Measurements from ENCODE around the gene SIAH1.

DNA sequence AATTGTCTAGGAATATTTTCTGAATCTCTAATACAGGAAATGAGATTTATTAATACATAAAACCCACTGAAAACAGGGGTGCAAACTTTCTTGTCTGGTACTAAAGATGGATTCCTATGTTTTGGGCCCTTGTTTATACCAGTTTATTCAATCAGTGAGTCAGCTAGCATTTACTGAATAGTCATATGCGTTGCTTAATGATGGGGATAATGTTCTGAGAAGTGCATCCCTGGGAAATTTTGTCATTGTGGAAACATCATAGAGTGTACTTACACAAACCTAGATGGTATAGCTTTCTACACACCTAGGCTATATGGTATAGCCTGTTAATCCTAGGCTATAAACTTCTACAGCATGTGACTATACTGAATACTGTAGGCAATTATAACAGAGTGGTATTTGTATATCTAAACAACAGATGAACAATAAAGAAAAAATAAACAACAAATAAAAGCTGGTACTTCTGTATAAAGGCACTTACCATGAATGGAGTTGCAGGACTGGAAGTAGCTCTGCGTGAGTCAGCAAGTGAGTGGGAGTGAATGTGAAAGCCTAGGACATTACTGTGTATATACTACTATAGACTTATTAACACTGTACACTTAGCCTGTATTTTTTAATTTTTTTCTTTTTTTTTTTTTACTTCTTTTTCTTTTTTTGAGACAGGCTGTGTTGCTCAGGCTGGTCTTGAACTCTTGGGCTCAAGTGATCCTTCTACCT, 63.7 kb downstream of the SIAH1 start:
- TF ChIP-seq, protein P1, sequence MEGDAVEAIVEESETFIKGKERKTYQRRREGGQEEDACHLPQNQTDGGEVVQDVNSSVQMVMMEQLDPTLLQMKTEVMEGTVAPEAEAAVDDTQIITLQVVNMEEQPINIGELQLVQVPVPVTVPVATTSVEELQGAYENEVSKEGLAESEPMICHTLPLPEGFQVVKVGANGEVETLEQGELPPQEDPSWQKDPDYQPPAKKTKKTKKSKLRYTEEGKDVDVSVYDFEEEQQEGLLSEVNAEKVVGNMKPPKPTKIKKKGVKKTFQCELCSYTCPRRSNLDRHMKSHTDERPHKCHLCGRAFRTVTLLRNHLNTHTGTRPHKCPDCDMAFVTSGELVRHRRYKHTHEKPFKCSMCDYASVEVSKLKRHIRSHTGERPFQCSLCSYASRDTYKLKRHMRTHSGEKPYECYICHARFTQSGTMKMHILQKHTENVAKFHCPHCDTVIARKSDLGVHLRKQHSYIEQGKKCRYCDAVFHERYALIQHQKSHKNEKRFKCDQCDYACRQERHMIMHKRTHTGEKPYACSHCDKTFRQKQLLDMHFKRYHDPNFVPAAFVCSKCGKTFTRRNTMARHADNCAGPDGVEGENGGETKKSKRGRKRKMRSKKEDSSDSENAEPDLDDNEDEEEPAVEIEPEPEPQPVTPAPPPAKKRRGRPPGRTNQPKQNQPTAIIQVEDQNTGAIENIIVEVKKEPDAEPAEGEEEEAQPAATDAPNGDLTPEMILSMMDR (tag by site-specific recombination; IDR thresholded peaks at IDR 0.05), result no peak
- TF ChIP-seq ZNF830 (tag by site-specific recombination; IDR thresholded peaks at IDR 0.05; ENCODE audit: low read depth), result no peak
- TF ChIP-seq, protein P2, sequence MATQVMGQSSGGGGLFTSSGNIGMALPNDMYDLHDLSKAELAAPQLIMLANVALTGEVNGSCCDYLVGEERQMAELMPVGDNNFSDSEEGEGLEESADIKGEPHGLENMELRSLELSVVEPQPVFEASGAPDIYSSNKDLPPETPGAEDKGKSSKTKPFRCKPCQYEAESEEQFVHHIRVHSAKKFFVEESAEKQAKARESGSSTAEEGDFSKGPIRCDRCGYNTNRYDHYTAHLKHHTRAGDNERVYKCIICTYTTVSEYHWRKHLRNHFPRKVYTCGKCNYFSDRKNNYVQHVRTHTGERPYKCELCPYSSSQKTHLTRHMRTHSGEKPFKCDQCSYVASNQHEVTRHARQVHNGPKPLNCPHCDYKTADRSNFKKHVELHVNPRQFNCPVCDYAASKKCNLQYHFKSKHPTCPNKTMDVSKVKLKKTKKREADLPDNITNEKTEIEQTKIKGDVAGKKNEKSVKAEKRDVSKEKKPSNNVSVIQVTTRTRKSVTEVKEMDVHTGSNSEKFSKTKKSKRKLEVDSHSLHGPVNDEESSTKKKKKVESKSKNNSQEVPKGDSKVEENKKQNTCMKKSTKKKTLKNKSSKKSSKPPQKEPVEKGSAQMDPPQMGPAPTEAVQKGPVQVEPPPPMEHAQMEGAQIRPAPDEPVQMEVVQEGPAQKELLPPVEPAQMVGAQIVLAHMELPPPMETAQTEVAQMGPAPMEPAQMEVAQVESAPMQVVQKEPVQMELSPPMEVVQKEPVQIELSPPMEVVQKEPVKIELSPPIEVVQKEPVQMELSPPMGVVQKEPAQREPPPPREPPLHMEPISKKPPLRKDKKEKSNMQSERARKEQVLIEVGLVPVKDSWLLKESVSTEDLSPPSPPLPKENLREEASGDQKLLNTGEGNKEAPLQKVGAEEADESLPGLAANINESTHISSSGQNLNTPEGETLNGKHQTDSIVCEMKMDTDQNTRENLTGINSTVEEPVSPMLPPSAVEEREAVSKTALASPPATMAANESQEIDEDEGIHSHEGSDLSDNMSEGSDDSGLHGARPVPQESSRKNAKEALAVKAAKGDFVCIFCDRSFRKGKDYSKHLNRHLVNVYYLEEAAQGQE (tag by site-specific recombination; IDR thresholded peaks at IDR 0.05), result no peak
